T-cell (primary cell): ENCODE results near the gene SIRPB1. TPM values are rescaled to one million over a fixed set of nuclear protein-coding genes. Genes with fewer than 3 reads are reported as not detected.
"Not testable (repeated sequence)": the region's sequence is repeated elsewhere in the genome, so short reads cannot be mapped to it uniquely, and the experiment has no call there.

Experiments used
- ATAC-seq, 4 experiments: fragments of 200-7000 bp in 3 of 4; fragments of 150-1000 bp in 1 of 4; cut with Tn5 transposase; replicated peaks in 1 of 4; 1 replicate in 3 of 4; 2 replicates in 1 of 4; pipeline ENCODE4 v1.10.0; 2021; ENCODE audit warnings: moderate library complexity in 3 of 4, mild to moderate bottlenecking in 2 of 4, moderate number of reproducible peaks in 1 of 4
- CTCF ChIA-PET, 2 donors: fragments of 300-600 bp; sonication (Branson Sonifier 250); formaldehyde crosslinking; loops; one replicate each; lab custom pipeline; 2022; ENCODE audit warnings: antibody characterized with exemption in 2 of 2; lab: Charles Lee
- POLR2A ChIA-PET, 2 donors: fragments of 300-600 bp; sonication (Branson Sonifier 250); formaldehyde crosslinking; loops; one replicate each; lab custom pipeline; 2022; ENCODE audit warnings: antibody characterized with exemption in 2 of 2; lab: Charles Lee
- DNase-seq, 35 experiments: peaks; one replicate each; pipeline versions ENCODE4 v3.0.0 to v3.0.0-alpha.2; 2013 to 2023
- H3K27ac ChIP-seq: one replicate; pipeline ENCODE4 v1.5.1; 2013; ENCODE audit warnings: low read length
- H3K27me3 ChIP-seq, 2 experiments: replicated peaks in 1 of 2; 1 replicate in 1 of 2; 2 replicates in 1 of 2; pipeline versions ENCODE4 v1.6.1 to v1.7.0; 2013; ENCODE audit warnings: low read length in 1 of 2, mixed read lengths in 1 of 2; ENCODE audit not compliant: control insufficient read depth in 2 of 2, insufficient read depth in 2 of 2; ENCODE audit errors: extremely low read depth in 1 of 2
- H3K36me3 ChIP-seq, 2 donors: 1 replicate in 1 of 2; 2 replicates in 1 of 2; pipeline versions ENCODE4 v1.6.1 to v1.7.0; 2013; ENCODE audit warnings: low read length in 1 of 2; ENCODE audit not compliant: control insufficient read depth in 2 of 2, insufficient read depth in 1 of 2; ENCODE audit errors: extremely low read depth in 1 of 2
- H3K4me1 ChIP-seq, 2 experiments: 1 replicate in 1 of 2; 2 replicates in 1 of 2; pipeline versions ENCODE4 v1.6.1 to v1.7.0; 2013; ENCODE audit warnings: low read length in 2 of 2, mixed read lengths in 1 of 2; ENCODE audit not compliant: insufficient read depth in 2 of 2, control insufficient read depth in 1 of 2; ENCODE audit errors: extremely low read depth in 1 of 2
- H3K4me3 ChIP-seq, 2 donors: 1 replicate in 1 of 2; 2 replicates in 1 of 2; pipeline versions ENCODE4 v1.5.1 to v1.7.0; 2013; ENCODE audit warnings: mild to moderate bottlenecking in 2 of 2, low read length in 1 of 2, moderate library complexity in 1 of 2; ENCODE audit not compliant: control insufficient read depth in 1 of 2; ENCODE audit errors: extremely low read depth in 1 of 2
- H3K9me3 ChIP-seq: 2 replicates; pipeline ENCODE4 v1.7.0; 2013
- H3K27ac Mint-ChIP-seq, 2 donors: one replicate each; pipeline ENCODE4 v1.8.0; 2020 to 2021; ENCODE audit warnings: mild to moderate bottlenecking in 2 of 2, mixed read lengths in 2 of 2
- H3K27me3 Mint-ChIP-seq, 2 donors: one replicate each; pipeline ENCODE4 v1.8.0; 2021 to 2022; ENCODE audit warnings: mixed read lengths in 2 of 2
- H3K36me3 Mint-ChIP-seq: one replicate; pipeline ENCODE4 v1.8.0; 2021; ENCODE audit warnings: mixed read lengths
- H3K4me1 Mint-ChIP-seq, 3 donors: one replicate each; pipeline ENCODE4 v1.8.0; 2020 to 2022; ENCODE audit warnings: mixed read lengths in 3 of 3, mild to moderate bottlenecking in 1 of 3
- H3K4me3 Mint-ChIP-seq, 3 donors: one replicate each; pipeline ENCODE4 v1.8.0; 2020 to 2022; ENCODE audit warnings: mild to moderate bottlenecking in 3 of 3, mixed read lengths in 3 of 3, moderate library complexity in 3 of 3
- H3K9me3 Mint-ChIP-seq, 3 donors: one replicate each; pipeline ENCODE4 v1.8.0; 2020 to 2022; ENCODE audit warnings: mixed read lengths in 3 of 3
- WGBS: methylation state at CpG from one replicate; pipeline ENCODE4 v1.1.5; 2013; ENCODE audit warnings: missing lambda C conversion rate; ENCODE audit not compliant: insufficient coverage; 5-methylcytosine and 5-hydroxymethylcytosine counted together
- total RNA-seq, 35 experiments: library from RNA in 6 of 35; stranded (reverse) in 6 of 35; fragments of 120-200 nt in 1 of 35; gene quantifications; one replicate each; pipeline versions ENCODE4 v1.2.1 to v1.2.4 and lab custom pipeline; 2013 to 2026

SIRPB1 gene
- total RNA-seq, 5 donors from 2014 or later (not counting 1 experiment from before 2014, with no cell fraction given) = 0.62 to 6.2 (median 3.1) TPM

DNA sequence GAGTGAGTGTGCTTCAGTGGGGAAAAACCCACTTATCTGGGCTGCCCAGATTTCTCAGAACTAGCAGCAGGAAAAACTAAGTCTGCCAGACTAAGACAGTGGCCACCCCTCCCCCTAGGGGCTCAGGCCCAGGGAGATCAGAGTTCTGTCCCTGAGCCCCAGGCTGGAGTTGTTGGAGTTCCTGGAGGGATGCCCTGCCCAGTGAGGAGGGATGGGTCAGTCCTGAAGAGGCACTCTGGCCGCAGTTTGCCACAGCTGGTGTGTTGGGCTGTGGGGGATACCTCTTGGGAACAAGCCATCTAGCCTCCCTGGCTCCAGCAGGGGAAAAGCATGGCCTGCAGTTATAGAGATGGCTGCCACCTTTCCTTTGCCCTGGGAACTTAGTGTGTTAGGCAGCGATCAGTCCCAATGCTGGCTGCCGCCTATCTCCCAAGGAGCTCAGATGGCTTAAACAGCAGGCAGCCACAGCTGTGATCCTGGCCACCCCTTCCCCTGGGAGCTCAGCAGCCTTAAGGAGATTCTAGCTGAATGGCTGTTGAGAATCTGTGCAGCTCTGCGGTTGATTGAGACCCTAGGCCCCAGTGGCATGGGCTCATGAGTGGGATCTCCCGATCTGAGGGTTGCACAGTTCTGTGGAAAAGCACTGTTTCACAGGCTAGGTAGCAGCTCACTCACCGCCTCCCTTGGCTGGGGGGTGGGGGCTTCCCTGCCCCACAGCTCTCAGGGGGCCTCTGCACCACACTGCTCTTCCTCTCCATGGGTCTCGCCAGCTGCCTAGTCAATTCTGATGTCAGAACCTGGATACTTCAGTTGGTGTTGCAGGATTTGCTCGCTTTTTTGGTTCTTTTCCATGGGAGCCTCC is 24.5 kb upstream of the SIRPB1 start:
- H3K4me1 ChIP-seq = peaks cover 12 to 47% of the 10 kb centered on the region in 2 experiments

DNA sequence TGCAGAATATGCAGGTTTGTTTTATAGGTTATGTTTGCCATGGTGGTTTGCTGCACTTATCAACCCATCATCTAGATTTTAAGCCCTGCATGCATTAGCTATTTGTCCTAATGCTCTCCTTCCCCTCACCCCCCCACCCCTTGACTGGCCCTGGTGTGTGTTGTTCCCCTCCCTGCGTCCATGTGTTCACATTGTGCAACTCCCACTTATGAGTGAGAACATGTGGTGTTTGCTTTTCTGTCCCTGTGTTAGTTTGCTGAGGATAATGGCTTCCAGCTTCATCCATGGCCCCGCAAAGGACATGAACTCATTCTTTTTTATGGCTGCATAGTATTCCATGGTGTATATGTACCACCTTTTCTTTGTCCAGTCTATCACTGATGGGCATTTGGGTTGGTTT is 18.8 kb upstream of the SIRPB1 start:
- H3K27me3 ChIP-seq, ATAC-seq, H3K27ac ChIP-seq, H3K4me1 ChIP-seq, H3K4me3 ChIP-seq, H3K4me3 Mint-ChIP-seq, POLR2A ChIA-PET, DNase-seq, H3K27me3 Mint-ChIP-seq, CTCF ChIA-PET, H3K9me3 ChIP-seq: not testable (repeated sequence)
- H3K36me3 ChIP-seq = peaks cover 8 to 29% of the 10 kb centered on the region in 2 donors
- H3K36me3 Mint-ChIP-seq = peaks cover 30% of the 10 kb centered on the region
- H3K27ac Mint-ChIP-seq = peak overlapping the region; percentile 69 to 84
- H3K4me1 Mint-ChIP-seq = peaks cover 15 to 41% (median 34%) of the 10 kb centered on the region in 3 donors
- WGBS = no CpG with 5 or more reads among the region's 2 CpGs
- peaks cover 0 to 10% (median 2%) of the 10 kb centered on the region in 3 donors for H3K9me3 Mint-ChIP-seq

More for the DNA sequence above, 24.5 kb upstream of the SIRPB1 start:
- Histone ChIP-seq H3K36me3 (peaks cover 24 to 54% of the 10 kb centered on the region in 2 donors), H3K4me3 (no peak overlapping the region), H3K27me3 (no peaks in the 10 kb centered on the region), H3K9me3 (no peaks in the 10 kb centered on the region), H3K27ac (no peak overlapping the region)
- ChIA-PET CTCF (no interaction called here), POLR2A (no interaction called here)
- DNase-seq (no peak), ATAC-seq (no peak)
- Mint-ChIP-seq H3K36me3 (peaks cover 42% of the 10 kb centered on the region), H3K9me3 (peaks cover 0 to 4% (median 2%) of the 10 kb centered on the region in 3 donors), H3K4me1 (peaks cover 29 to 44% (median 43%) of the 10 kb centered on the region in 3 donors), H3K27ac (peak overlapping the region; percentile 43 to 74), H3K4me3 (no peak overlapping the region), H3K27me3 (no peaks in the 10 kb centered on the region)
- 93% methylated on average over 6 of the region's 8 CpGs for WGBS

DNA sequence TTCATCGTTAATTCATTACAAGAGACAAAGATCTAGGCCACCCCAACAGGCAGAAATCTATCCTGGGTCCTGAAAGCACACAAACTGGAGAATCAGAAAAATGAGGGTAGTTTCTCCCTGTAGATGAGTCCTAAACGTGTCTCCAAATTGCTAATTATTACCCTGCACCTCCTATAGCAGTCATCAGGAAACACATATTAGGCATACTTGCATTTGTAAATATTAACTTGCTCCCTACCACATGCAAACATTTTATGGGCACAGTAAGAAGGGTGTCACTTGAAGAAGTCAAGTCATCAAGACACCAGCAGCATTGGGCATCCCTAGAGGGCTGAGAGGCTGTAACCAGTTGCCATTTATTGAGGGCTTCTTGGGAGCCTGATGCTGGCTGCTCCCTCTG is 17.9 kb upstream of the SIRPB1 start:
- Mint-ChIP-seq H3K4me1 (peaks cover 24 to 49% (median 42%) of the 10 kb centered on the region in 3 donors), H3K36me3 (peaks cover 34% of the 10 kb centered on the region), H3K27me3 (no peaks in the 10 kb centered on the region), H3K4me3 (no peak overlapping the region), H3K27ac (peak overlapping the region; percentile 55 to 83), H3K9me3 (peaks cover 0 to 10% (median 2%) of the 10 kb centered on the region in 3 donors)
- no peak for DNase-seq
- H3K4me1 ChIP-seq = peaks cover 0 to 4% of the 10 kb centered on the region in 2 experiments
- H3K27ac ChIP-seq = no peak overlapping the region
- no peak for ATAC-seq
- H3K27me3 ChIP-seq = no peaks in the 10 kb centered on the region
- no peak overlapping the region for H3K4me3 ChIP-seq
- H3K36me3 ChIP-seq = peaks cover 9 to 28% of the 10 kb centered on the region in 2 donors
- no CpG with 5 or more reads among the region's 2 CpGs for WGBS
- no peaks in the 10 kb centered on the region for H3K9me3 ChIP-seq
- POLR2A ChIA-PET = no interaction called here
- CTCF ChIA-PET = no interaction called here

DNA sequence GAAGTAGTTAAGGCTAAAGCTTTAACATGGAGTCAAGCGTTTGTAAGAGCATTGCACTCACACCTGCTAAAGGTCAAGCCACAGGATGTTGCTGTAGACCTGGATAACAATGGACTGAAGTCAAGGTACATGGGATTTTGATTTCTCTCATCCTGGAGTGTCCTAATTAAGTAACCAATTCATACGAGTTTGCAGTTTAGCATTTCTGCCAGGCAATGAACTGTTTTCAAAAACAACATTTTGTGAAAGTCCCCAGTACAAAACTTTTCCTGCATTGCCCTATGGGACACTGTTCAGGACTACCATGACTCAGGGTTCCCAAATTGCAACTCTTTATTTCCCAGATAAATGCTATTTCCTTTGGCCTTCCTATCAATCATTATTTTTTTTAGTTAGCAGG is 17.4 kb upstream of the SIRPB1 start:
- no peaks in the 10 kb centered on the region for H3K9me3 ChIP-seq
- H3K4me1 Mint-ChIP-seq = peaks cover 30 to 54% (median 47%) of the 10 kb centered on the region in 3 donors
- peaks cover 38% of the 10 kb centered on the region for H3K36me3 Mint-ChIP-seq
- ChIA-PET CTCF (no interaction called here), POLR2A (no interaction called here)
- H3K4me1 ChIP-seq = peaks cover 0 to 8% of the 10 kb centered on the region in 2 experiments
- H3K27me3 Mint-ChIP-seq = no peaks in the 10 kb centered on the region
- H3K36me3 ChIP-seq = peaks cover 9 to 30% of the 10 kb centered on the region in 2 donors
- ATAC-seq (no peak), DNase-seq (no peak)
- no peak overlapping the region for H3K27ac ChIP-seq
- no peak overlapping the region for H3K4me3 Mint-ChIP-seq
- 56% methylated on average over 1 of the region's 2 CpGs for WGBS
- H3K27ac Mint-ChIP-seq = peak overlapping the region; percentile 63 to 83
- H3K27me3 ChIP-seq = no peaks in the 10 kb centered on the region
- no peak overlapping the region for H3K4me3 ChIP-seq
- peaks cover 0 to 10% (median 2%) of the 10 kb centered on the region in 3 donors for H3K9me3 Mint-ChIP-seq

DNA sequence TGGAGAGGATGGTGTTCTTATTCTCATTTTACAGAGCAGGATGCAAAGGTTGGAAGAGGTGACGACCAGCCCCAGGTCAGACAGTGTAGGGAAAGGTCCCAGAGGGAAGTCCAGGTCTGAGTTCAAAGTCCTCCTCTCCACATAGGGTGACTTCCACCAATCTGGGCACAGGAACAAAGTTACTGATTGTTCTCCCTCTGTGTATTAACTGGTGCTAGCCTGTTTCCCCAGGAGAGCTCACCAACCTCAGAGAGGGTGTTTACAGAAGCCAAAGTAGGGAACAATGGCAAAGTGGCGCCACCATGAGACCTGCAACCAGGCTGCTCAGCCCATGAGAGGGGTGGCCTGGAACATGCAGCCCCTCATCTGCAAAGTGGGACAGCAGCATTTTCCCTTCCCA is 16.8 kb upstream of the SIRPB1 start:
- H3K9me3 ChIP-seq = no peaks in the 10 kb centered on the region
- DNase-seq (no peak), ATAC-seq (no peak)
- H3K27ac Mint-ChIP-seq = peak overlapping the region; percentile 63 to 83
- H3K4me1 ChIP-seq = peaks cover 0 to 14% of the 10 kb centered on the region in 2 experiments
- peaks cover 38% of the 10 kb centered on the region for H3K36me3 Mint-ChIP-seq
- H3K4me1 Mint-ChIP-seq = peaks cover 36 to 60% (median 53%) of the 10 kb centered on the region in 3 donors
- no peaks in the 10 kb centered on the region for H3K27me3 ChIP-seq
- POLR2A ChIA-PET = no interaction called here
- H3K4me3 Mint-ChIP-seq = no peak overlapping the region
- no peaks in the 10 kb centered on the region for H3K27me3 Mint-ChIP-seq
- H3K9me3 Mint-ChIP-seq = peaks cover 0 to 10% (median 2%) of the 10 kb centered on the region in 3 donors
- no peak overlapping the region for H3K27ac ChIP-seq
- H3K4me3 ChIP-seq = no peak overlapping the region
- H3K36me3 ChIP-seq = peaks cover 9 to 35% of the 10 kb centered on the region in 2 donors
- CTCF ChIA-PET = no interaction called here
- no CpG with 5 or more reads among the region's 2 CpGs for WGBS

DNA sequence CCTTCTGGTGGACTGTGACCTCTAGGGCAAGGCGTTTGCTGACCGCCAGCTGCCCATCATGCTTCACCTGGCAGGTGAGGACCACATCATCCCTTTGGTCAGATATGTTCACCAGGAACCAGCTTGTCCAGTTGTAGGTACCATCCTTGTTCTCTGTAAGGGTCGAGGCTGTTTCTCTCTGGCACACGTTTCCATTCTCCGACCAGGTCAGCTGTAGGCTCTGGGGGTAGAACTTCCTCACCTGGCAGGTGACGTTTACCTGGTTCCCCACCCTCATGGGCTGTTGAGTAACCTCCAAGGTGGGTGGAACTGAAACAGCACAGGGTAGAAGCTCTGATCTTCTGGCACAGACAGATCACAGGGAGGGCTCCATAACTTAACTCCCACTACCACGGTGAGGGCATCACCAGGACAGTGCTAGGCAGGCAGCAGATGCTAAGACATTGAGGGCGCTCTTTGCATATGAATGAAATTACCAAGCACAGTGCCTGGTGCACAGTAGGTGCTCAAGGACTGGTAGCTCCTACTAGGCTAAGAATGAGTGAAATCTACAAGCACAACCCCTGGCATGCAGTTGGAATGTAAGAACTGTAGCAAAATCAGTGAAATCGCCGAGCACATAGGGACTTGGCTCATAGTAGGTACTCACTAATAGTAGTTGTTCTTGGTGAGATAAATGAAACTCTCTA is 15.6 kb upstream of the SIRPB1 start:
- CTCF ChIA-PET = interaction anchor here in 1 of 2 donors (0.6 kb wide), 1 partner anchor 128 kb away, joined by 4 read pairs; no protein-coding TSS in a partner anchor
- Mint-ChIP-seq H3K27ac (peak overlapping the region; percentile 63 to 83), H3K36me3 (peaks cover 40% of the 10 kb centered on the region)

More for the DNA sequence above, 15.6 kb upstream of the SIRPB1 start:
- H3K9me3 ChIP-seq = no peaks in the 10 kb centered on the region
- Mint-ChIP-seq H3K4me1 (peaks cover 41 to 68% (median 56%) of the 10 kb centered on the region in 3 donors), H3K9me3 (peaks cover 0 to 10% (median 2%) of the 10 kb centered on the region in 3 donors), H3K4me3 (no peak overlapping the region), H3K27me3 (no peaks in the 10 kb centered on the region)
- H3K4me1 ChIP-seq = peaks cover 0 to 16% of the 10 kb centered on the region in 2 experiments
- no peak for DNase-seq
- H3K27me3 ChIP-seq = no peaks in the 10 kb centered on the region
- no peak overlapping the region for H3K4me3 ChIP-seq
- H3K36me3 ChIP-seq = peaks cover 9 to 45% of the 10 kb centered on the region in 2 donors
- WGBS = 84% methylated on average over 8 of the region's 10 CpGs
- H3K27ac ChIP-seq = no peak overlapping the region
- no peak for ATAC-seq
- POLR2A ChIA-PET = interaction anchor here in 1 of 2 donors (0.6 kb wide), 1 partner anchor 13 kb away, joined by 5 read pairs; no protein-coding TSS in a partner anchor
